ENCODE measurements around the gene LRRC47.
A peak's percentile ranks its signal among the peaks of the same experiment; 100 is the strongest.

Gene LRRC47

GRCh38 chr1:3796215-3797061 is at the start of gene LRRC47:
TSS of gene LRRC47 (minus strand) at chr1:3796498. CDS start at chr1:3796476, 22 bp downstream.
- peak; percentile 83 to 91 for DNase-seq (ENCODE audit: extremely low read depth in 1 of 2, low read depth in 1 of 2)

- no peak for DNase-seq (ENCODE audit: extremely low read depth in 1 of 2, low read depth in 1 of 2)
These were observed 46.6 kb upstream of the LRRC47 start for GRCh38 chr1:3842912-3843311.

- no peak for DNase-seq (ENCODE audit: extremely low read depth in 1 of 2, low read depth in 1 of 2)
These were observed 45.2 kb upstream of the LRRC47 start for GRCh38 chr1:3841491-3841890.

GRCh38 chr1:3838788-3839187 is 42.5 kb upstream of the LRRC47 start:
- no peak for DNase-seq (ENCODE audit: extremely low read depth in 1 of 2, low read depth in 1 of 2)

GRCh38 chr1:3837685-3838084 is 41.4 kb upstream of the LRRC47 start:
- no peak for DNase-seq (ENCODE audit: extremely low read depth in 1 of 2, low read depth in 1 of 2)

GRCh38 chr1:3837200-3837599 is 40.9 kb upstream of the LRRC47 start:
- no peak for DNase-seq (ENCODE audit: extremely low read depth in 1 of 2, low read depth in 1 of 2)

GRCh38 chr1:3836421-3836820 is 40.1 kb upstream of the LRRC47 start:
- no peak for DNase-seq (ENCODE audit: extremely low read depth in 1 of 2, low read depth in 1 of 2)

- DNase-seq (ENCODE audit: extremely low read depth in 1 of 2, low read depth in 1 of 2) = no peak
These were observed 38.4 kb upstream of the LRRC47 start for GRCh38 chr1:3834701-3835100.

GRCh38 chr1:3831689-3832088 is 35.4 kb upstream of the LRRC47 start:
- no peak for DNase-seq (ENCODE audit: extremely low read depth in 1 of 2, low read depth in 1 of 2)

- DNase-seq (ENCODE audit: extremely low read depth in 1 of 2, low read depth in 1 of 2) = no peak
These were observed 32.1 kb upstream of the LRRC47 start for GRCh38 chr1:3828391-3828790.

GRCh38 chr1:3827813-3828307 is 31.6 kb upstream of the LRRC47 start:
- DNase-seq (ENCODE audit: extremely low read depth in 1 of 2, low read depth in 1 of 2) = no peak

- no peak for DNase-seq (ENCODE audit: extremely low read depth in 1 of 2, low read depth in 1 of 2)
These were observed 29.1 kb upstream of the LRRC47 start for GRCh38 chr1:3825356-3825755.

- DNase-seq (ENCODE audit: extremely low read depth in 1 of 2, low read depth in 1 of 2) = no peak
These were observed 28.4 kb upstream of the LRRC47 start for GRCh38 chr1:3824650-3825049.

GRCh38 chr1:3822421-3822820 is 26.1 kb upstream of the LRRC47 start:
- DNase-seq (ENCODE audit: extremely low read depth in 1 of 2, low read depth in 1 of 2) = no peak

GRCh38 chr1:3821908-3822307 is 25.6 kb upstream of the LRRC47 start:
- DNase-seq (ENCODE audit: extremely low read depth in 1 of 2, low read depth in 1 of 2) = no peak

GRCh38 chr1:3821447-3821846 is 25.1 kb upstream of the LRRC47 start:
- no peak for DNase-seq (ENCODE audit: extremely low read depth in 1 of 2, low read depth in 1 of 2)

GRCh38 chr1:3821004-3821403 is 24.7 kb upstream of the LRRC47 start:
- DNase-seq (ENCODE audit: extremely low read depth in 1 of 2, low read depth in 1 of 2) = no peak

GRCh38 chr1:3820316-3820715 is 24.0 kb upstream of the LRRC47 start:
- DNase-seq (ENCODE audit: extremely low read depth in 1 of 2, low read depth in 1 of 2) = no peak

GRCh38 chr1:3819771-3820200 is 23.5 kb upstream of the LRRC47 start:
- no peak for DNase-seq (ENCODE audit: extremely low read depth in 1 of 2, low read depth in 1 of 2)

- DNase-seq (ENCODE audit: extremely low read depth in 1 of 2, low read depth in 1 of 2) = no peak
These were observed 21.7 kb upstream of the LRRC47 start for GRCh38 chr1:3817821-3818597.

GRCh38 chr1:3817138-3817740 is 20.9 kb upstream of the LRRC47 start:
- DNase-seq (ENCODE audit: extremely low read depth in 1 of 2, low read depth in 1 of 2) = no peak

All from stimulated activated CD8-positive, alpha-beta memory T cell treated with anti-CD3 and anti-CD28 coated beads, Interleukin-7, amount 100 ng/mL, for 48 hours (primary cell).